Neural cell (in vitro differentiated cells): Measurements from ENCODE around the gene ZNF446. TPM values are rescaled to one million over a fixed set of nuclear protein-coding genes. Genes with fewer than 3 reads are reported as not detected.

Source experiments
- H2AFZ ChIP-seq: fragments of 200-600, 300-800 bp; sonication (generic), shearing (Covaris generic); 2 replicates; pipeline ENCODE4 v1.6.0; 2014; ENCODE audit warnings: low read depth, mild to moderate bottlenecking, antibody characterized with exemption, low read length, moderate library complexity
- H3F3A ChIP-seq: fragments of 200-600 bp; shearing (Covaris generic); 2 replicates; pipeline ENCODE4 v1.6.1; 2016; ENCODE audit warnings: mild to moderate bottlenecking, moderate library complexity, mixed read lengths, antibody characterized with exemption, low read length; ENCODE audit not compliant: insufficient read depth, poor library complexity, severe bottlenecking
- H3K27ac ChIP-seq: fragments of 200-600, 300-800 bp; sonication (generic), shearing (Covaris generic); 2 replicates; pipeline ENCODE4 v1.5.1; 2014; ENCODE audit warnings: mild to moderate bottlenecking, low read length, moderate library complexity
- H3K27me3 ChIP-seq: fragments of 300-800, 200-600 bp; sonication (generic), shearing (Covaris generic); 2 replicates; pipeline ENCODE4 v1.6.0; 2014; ENCODE audit warnings: mild to moderate bottlenecking, low read depth, low read length, moderate library complexity; ENCODE audit not compliant: insufficient read depth
- H3K36me3 ChIP-seq: fragments of 300-800, 200-600 bp; sonication (generic), shearing (Covaris generic); 2 replicates; pipeline ENCODE4 v1.5.1; 2014; ENCODE audit warnings: mild to moderate bottlenecking, antibody characterized with exemption, low read length, moderate library complexity; ENCODE audit not compliant: insufficient read depth
- H3K4me2 ChIP-seq: fragments of 300-800, 200-600 bp; sonication (generic), shearing (Covaris generic); 2 replicates; pipeline ENCODE4 v1.6.0; 2014; ENCODE audit warnings: mild to moderate bottlenecking, low read length
- H3K4me3 ChIP-seq: fragments of 300-800, 200-600 bp; sonication (generic), shearing (Covaris generic); 2 replicates; pipeline ENCODE4 v1.5.1; 2014; ENCODE audit warnings: mild to moderate bottlenecking, low read length, moderate library complexity
- H3K79me2 ChIP-seq: fragments of 200-600 bp; shearing (Covaris generic); replicated peaks from 2 replicates; pipeline ENCODE4 v1.6.0; 2014; ENCODE audit warnings: mild to moderate bottlenecking, low read length, moderate library complexity; ENCODE audit not compliant: insufficient read depth
- H3K9ac ChIP-seq: fragments of 300-800, 200-600 bp; sonication (generic), shearing (Covaris generic); 2 replicates; pipeline ENCODE4 v1.6.1; 2016; ENCODE audit warnings: mild to moderate bottlenecking, low read length, mixed read lengths
- H3K9me2 ChIP-seq: fragments of 200-600 bp; shearing (Covaris generic); 2 replicates; pipeline ENCODE4 v1.6.1; 2016; ENCODE audit warnings: mild to moderate bottlenecking, low read length, mixed read lengths; ENCODE audit not compliant: insufficient read depth
- H3K9me3 ChIP-seq: fragments of 200-600, 300-800 bp; sonication (generic), shearing (Covaris generic); 2 replicates; pipeline ENCODE4 v1.6.1; 2016; ENCODE audit warnings: mild to moderate bottlenecking, mixed run types, low read length, moderate library complexity, mixed read lengths
- H4K20me1 ChIP-seq: fragments of 200-600 bp; shearing (Covaris generic); 2 replicates; pipeline ENCODE4 v1.6.1; 2016; ENCODE audit warnings: mild to moderate bottlenecking, mixed run types; ENCODE audit not compliant: insufficient read depth
- CTCF ChIP-seq: fragments of 450-650 bp; IDR thresholded peaks from 2 replicates; pipeline ENCODE4 v1.5.1; 2014; ENCODE audit warnings: antibody characterized with exemption, mild to moderate bottlenecking, moderate library complexity; ENCODE audit not compliant: poor library complexity, severe bottlenecking
- EP300 ChIP-seq: fragments of 450-650 bp; conservative IDR thresholded peaks from 2 replicates; pipeline ENCODE4 v1.6.1; 2014; ENCODE audit warnings: antibody characterized with exemption, mild to moderate bottlenecking, moderate library complexity; ENCODE audit not compliant: poor library complexity, severe bottlenecking
- EZH2 ChIP-seq: fragments of 200-600, 300-800 bp; shearing (Covaris generic), sonication (generic); IDR thresholded peaks from 2 replicates; pipeline ENCODE4 v1.6.1; 2014; ENCODE audit warnings: antibody characterized with exemption, low read length, borderline replicate concordance, mild to moderate bottlenecking; ENCODE audit not compliant: insufficient read depth, poor library complexity, severe bottlenecking
- MXI1 ChIP-seq: fragments of 450-650 bp; conservative IDR thresholded peaks from 2 replicates; pipeline ENCODE4 v1.6.1; 2014; ENCODE audit warnings: antibody characterized with exemption, mild to moderate bottlenecking; ENCODE audit not compliant: poor library complexity, severe bottlenecking
- POLR2AphosphoS5 ChIP-seq: IDR thresholded peaks from 2 replicates; pipeline ENCODE4 v1.6.1; 2012
- RAD21 ChIP-seq: fragments of 450-650 bp; conservative IDR thresholded peaks from 2 replicates; pipeline ENCODE4 v1.6.1; 2014; ENCODE audit warnings: antibody characterized with exemption, mild to moderate bottlenecking, moderate library complexity
- REST ChIP-seq: IDR thresholded peaks from 2 replicates; pipeline ENCODE4 v1.6.1; 2012; ENCODE audit warnings: borderline replicate concordance
- SMC3 ChIP-seq: fragments of 450-650 bp; conservative IDR thresholded peaks from 2 replicates; pipeline ENCODE4 v1.6.1; 2014; ENCODE audit warnings: antibody characterized with exemption, mild to moderate bottlenecking, moderate library complexity; ENCODE audit not compliant: poor library complexity
- TAF1 ChIP-seq: IDR thresholded peaks from 2 replicates; pipeline ENCODE4 v1.6.1; 2012; ENCODE audit warnings: low read depth
- polyA plus RNA-seq: library from polyadenylated mRNA; depleted of rRNA; stranded (reverse); fragments of >200 nt; gene quantifications from 2 replicates; pipeline ENCODE4 v1.2.3, GENCODE V29; 2014

Gene ZNF446
- polyA plus RNA-seq, 1 donor from 2014 or later: 18.2 TPM

DNA sequence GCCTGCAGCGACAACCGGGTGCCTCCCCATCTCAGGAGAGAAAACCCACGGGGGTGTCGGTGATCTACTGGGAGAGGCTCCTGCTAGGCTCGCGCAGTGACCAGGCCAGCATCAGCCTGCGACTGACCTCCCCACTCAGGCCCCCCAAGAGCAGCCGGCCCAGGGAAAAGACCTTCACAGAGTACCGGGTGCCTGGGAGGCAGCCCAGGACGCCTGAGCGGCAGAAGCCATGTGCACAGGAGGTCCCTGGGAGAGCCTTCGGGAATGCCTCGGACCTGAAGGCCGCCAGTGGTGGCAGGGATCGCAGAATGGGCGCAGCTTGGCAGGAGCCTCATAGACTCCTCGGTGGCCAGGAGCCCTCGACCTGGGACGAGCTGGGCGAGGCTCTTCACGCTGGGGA, 20.8 kb upstream of the ZNF446 start:
- Histone ChIP-seq H3F3A (no peaks in the 10 kb centered on the region), H3K9ac (no peak overlapping the region), H3K79me2 (no peaks in the 10 kb centered on the region), H3K27me3 (no peaks in the 10 kb centered on the region), H4K20me1 (no peaks in the 10 kb centered on the region), H3K27ac (no peak overlapping the region), H3K9me3 (no peaks in the 10 kb centered on the region), H3K9me2 (no peaks in the 10 kb centered on the region), H2AFZ (no peak overlapping the region), H3K36me3 (no peaks in the 10 kb centered on the region), H3K4me3 (no peak overlapping the region), H3K4me2 (no peak overlapping the region)
- TF ChIP-seq CTCF (no peak), REST (no peak), EP300 (no peak), TAF1 (no peak), EZH2 (no peak), SMC3 (no peak), POLR2AphosphoS5 (no peak), RAD21 (no peak), MXI1 (no peak)

DNA sequence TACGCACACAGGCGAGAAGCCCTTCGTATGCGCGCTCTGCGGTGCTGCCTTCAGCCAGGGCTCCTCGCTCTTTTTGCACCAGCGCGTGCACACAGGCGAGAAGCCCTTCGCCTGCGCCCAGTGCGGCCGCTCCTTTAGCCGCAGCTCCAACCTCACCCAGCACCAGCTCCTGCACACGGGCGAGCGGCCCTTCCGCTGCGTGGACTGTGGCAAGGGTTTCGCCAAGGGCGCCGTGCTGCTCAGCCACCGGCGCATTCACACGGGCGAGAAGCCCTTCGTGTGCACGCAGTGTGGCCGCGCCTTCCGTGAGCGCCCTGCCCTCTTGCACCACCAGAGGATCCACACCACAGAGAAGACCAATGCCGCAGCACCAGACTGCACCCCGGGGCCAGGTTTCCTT, 20.0 kb upstream of the ZNF446 start:
- Histone ChIP-seq H3K4me2 (no peak overlapping the region), H2AFZ (no peak overlapping the region), H3K79me2 (no peaks in the 10 kb centered on the region), H3K27me3 (no peaks in the 10 kb centered on the region), H3F3A (no peaks in the 10 kb centered on the region), H3K27ac (no peak overlapping the region), H3K4me3 (no peak overlapping the region), H3K9me2 (no peaks in the 10 kb centered on the region), H4K20me1 (no peaks in the 10 kb centered on the region), H3K9me3 (no peaks in the 10 kb centered on the region), H3K9ac (no peak overlapping the region), H3K36me3 (no peaks in the 10 kb centered on the region)
- no peak for TF ChIP-seq EP300
- no peak for TF ChIP-seq TAF1
- TF ChIP-seq EZH2: no peak
- TF ChIP-seq SMC3: no peak
- TF ChIP-seq REST: no peak
- no peak for TF ChIP-seq MXI1
- no peak for TF ChIP-seq POLR2AphosphoS5
- TF ChIP-seq RAD21: no peak
- no peak for TF ChIP-seq CTCF
